K562 treated with DMSO at 1 percent for 48 hours (cell line): ENCODE measurements around the gene EFHB. TPM values are rescaled to one million over a fixed set of nuclear protein-coding genes. Genes with fewer than 3 reads are reported as not detected.

Experiments used
- total RNA-seq: library from RNA; unstranded; fragments of 300-600 nt; gene quantifications from 2 replicates; pipeline ENCODE4 v1.2.3, GENCODE V29; 2022; ENCODE audit warnings: low replicate concordance; ENCODE audit errors: extremely low read depth

Gene EFHB
- not detected in 2 replicates for total RNA-seq

GRCh38 chr3:19934098-19934566 is at the start of gene EFHB:
EFHB (minus strand) TSS chr3:19934217; CDS start chr3:19934018, 199 bp downstream.

GRCh38 chr3:19946832-19947548 is 13.0 kb upstream of the EFHB start, which contains the start of gene RAB5A:
RAB5A (plus strand) TSS chr3:19947097; CDS start chr3:19950899, 3,802 bp downstream.

Other genes starting within 250 kb of the EFHB start
- not detected in 2 replicates for gene RAB5A, start 12.9 kb upstream of the EFHB start, total RNA-seq
- gene PP2D1, start 78.0 kb upstream of the EFHB start, total RNA-seq, result not detected in 2 replicates
- gene KAT2B, start 106.2 kb upstream of the EFHB start, total RNA-seq, result not detected in 2 replicates